Right lobe of liver (tissue), 6 donors: ENCODE results near the gene CATSPER3. TPM values are rescaled to one million over a fixed set of nuclear protein-coding genes. Genes with fewer than 3 reads are reported as not detected.

ENCODE experiments used
- ATAC-seq, 4 donors: fragments of 200-7000 bp; cut with Tn5 transposase; one replicate each; pipeline ENCODE4 v1.9.1; 2020; ENCODE audit warnings: mild to moderate bottlenecking in 4 of 4, moderate library complexity in 4 of 4
- DNase-seq, 3 donors: peaks; one replicate each; pipeline ENCODE4 v3.0.0-alpha.2; 2020
- H3K27ac ChIP-seq, 3 donors: fragments of 200-600 bp; one replicate each; pipeline ENCODE4 v1.8.0; 2022
- H3K27me3 ChIP-seq, 2 donors: fragments of 200-600 bp; one replicate each; pipeline ENCODE4 v1.8.0; 2022
- H3K36me3 ChIP-seq, 4 donors: fragments of 200-600 bp; sonication (generic) in 1 of 4; one replicate each; pipeline versions ENCODE4 v1.5.1 to v1.8.0; 2017 to 2022; ENCODE audit warnings: control low read depth in 1 of 4
- H3K4me1 ChIP-seq, 4 donors: fragments of 200-600 bp; sonication (generic) in 1 of 4; one replicate each; pipeline versions ENCODE4 v1.5.1 to v1.8.0; 2017 to 2022; ENCODE audit warnings: control low read depth in 1 of 4
- H3K4me3 ChIP-seq, 3 donors: fragments of 200-600 bp; one replicate each; pipeline ENCODE4 v1.8.0; 2022
- H3K9me3 ChIP-seq, 4 donors: fragments of 200-600 bp; sonication (generic) in 1 of 4; one replicate each; pipeline versions ENCODE4 v1.5.1 to v1.8.0; 2017 to 2022; ENCODE audit warnings: control low read depth in 1 of 4
- CTCF ChIP-seq, 4 donors: fragments of 200-600 bp in 3 of 4; fragments of 450-650 bp in 1 of 4; IDR thresholded peaks; one replicate each; pipeline versions ENCODE4 v1.5.1 to v1.8.0; 2016 to 2022; ENCODE audit warnings: antibody characterized with exemption in 4 of 4, mild to moderate bottlenecking in 2 of 4
- POLR2A ChIP-seq: fragments of 450-650 bp; IDR thresholded peaks from one replicate; pipeline ENCODE4 v1.6.1; 2017; ENCODE audit warnings: antibody characterized with exemption, mild to moderate bottlenecking
- WGBS: methylation state at CpG from one replicate; pipeline ENCODE4 v1.1.6; 2018; ENCODE audit warnings: low coverage, low lambda C conversion rate; ENCODE audit not compliant: insufficient coverage; ENCODE audit errors: missing lambda C conversion rate; 5-methylcytosine and 5-hydroxymethylcytosine counted together
- intact Hi-C, 2 donors: fragments of 100-400 bp; cut with DNase I; formaldehyde crosslinking; loops; one replicate each; pipeline versions ENCODE4 v1.11.2 to v1.14.1; 2022
- total RNA-seq, 6 experiments: library from RNA; depleted of rRNA in 2 of 6; stranded (reverse); fragments of >200 nt in 2 of 6; fragmentation: NEBNext Ultra II Directional in 3 of 6; extraction: Animal tissue kit (Norgen Biotek cat#: 25700) in 3 of 6; gene quantifications; one replicate each; pipeline versions ENCODE4 v1.1.0 to v1.2.4, GENCODE V29; 2016 to 2023
- donor health status: DM: no; HTN: yes; CAD: no.
- donor health status: DM: no; HTN: no; CAD: no.
- donor health status: DM: no; HTN: no; CAD: no.
- donor health status: DM: no; HTN: yes; CAD: no.
- donor health status: DM: no; HTN: yes; CAD: no.

The CATSPER3 gene
- total RNA-seq, 6 experiments from 2014 or later: 0.29 to 1.1 (median 0.81) TPM; not detected in 2

GRCh38 chr5:135051872-135052271 is 84.2 kb downstream of the CATSPER3 start:
- DNase-seq (no peak), ATAC-seq (no peak)
- TF ChIP-seq CTCF (IDR thresholded peaks at IDR 0.05): no peak
- no peak for TF ChIP-seq POLR2A
- no peaks in the 10 kb centered on the region for H3K36me3 ChIP-seq
- H3K4me3 ChIP-seq: no peak overlapping the region
- no peak overlapping the region for H3K27ac ChIP-seq
- H3K9me3 ChIP-seq: no peaks in the 10 kb centered on the region
- intact Hi-C loops: no loop called here
- peaks cover 0 to 4% of the 10 kb centered on the region in 2 donors for H3K27me3 ChIP-seq
- no peaks in the 10 kb centered on the region for H3K4me1 ChIP-seq
- 68% methylated on average over 10 of the region's 11 CpGs for WGBS

- H3K4me1 ChIP-seq: no peaks in the 10 kb centered on the region
- TF ChIP-seq CTCF (IDR thresholded peaks at IDR 0.05) (no peak), POLR2A (no peak)
- DNase-seq (no peak), ATAC-seq (no peak)
- H3K27me3 ChIP-seq: peaks cover 0 to 4% of the 10 kb centered on the region in 2 donors
- WGBS: 50% methylated on average over 2 of the region's 6 CpGs
- no peak overlapping the region for H3K27ac ChIP-seq
- H3K4me3 ChIP-seq: no peak overlapping the region
- H3K9me3 ChIP-seq: no peaks in the 10 kb centered on the region
- intact Hi-C loops: no loop called here
- H3K36me3 ChIP-seq: no peaks in the 10 kb centered on the region
Measured at GRCh38 chr5:135052511-135053145, 84.9 kb downstream of the CATSPER3 start.

- TF ChIP-seq POLR2A: no peak
- TF ChIP-seq CTCF (IDR thresholded peaks at IDR 0.05): no peak
- Histone ChIP-seq H3K9me3 (no peaks in the 10 kb centered on the region), H3K27me3 (peaks cover 0 to 4% of the 10 kb centered on the region in 2 donors), H3K4me3 (no peak overlapping the region), H3K4me1 (no peaks in the 10 kb centered on the region), H3K36me3 (no peaks in the 10 kb centered on the region), H3K27ac (no peak overlapping the region)
- 47% methylated on average over 2 of the region's 3 CpGs for WGBS
- ATAC-seq: no peak
- intact Hi-C loops: no loop called here
- no peak for DNase-seq
Measured at GRCh38 chr5:135053278-135053677, 85.6 kb downstream of the CATSPER3 start.

GRCh38 chr5:135053989-135054388 is 86.3 kb downstream of the CATSPER3 start:
- Histone ChIP-seq H3K4me3 (no peak overlapping the region), H3K4me1 (no peaks in the 10 kb centered on the region), H3K27ac (no peak overlapping the region), H3K36me3 (no peaks in the 10 kb centered on the region), H3K27me3 (peaks cover 0 to 4% of the 10 kb centered on the region in 2 donors), H3K9me3 (no peaks in the 10 kb centered on the region)
- no peak for ATAC-seq
- 15% methylated on average over 5 of the region's 8 CpGs for WGBS
- no peak for DNase-seq
- TF ChIP-seq POLR2A: no peak
- TF ChIP-seq CTCF (IDR thresholded peaks at IDR 0.05): no peak
- intact Hi-C loops: no loop called here
